K562 (cell line): Measurements from ENCODE around the gene DVL2. TPM values are rescaled to one million over a fixed set of nuclear protein-coding genes. Genes with fewer than 3 reads are reported as not detected.

Source experiments
- ATAC-seq: fragments of 200-7000 bp; cut with Tn5 transposase; 3 replicates; pipeline ENCODE4 v1.9.1; 2020; ENCODE audit warnings: moderate library complexity
- BruUV-seq: library from RNA; stranded (reverse); fragments of 400-500 nt; replicated peaks from 2 replicates; lab custom pipeline; 2021; lab: Mats Ljungman, UMichigan
- CTCF ChIA-PET: fragments of 300-600 bp; formaldehyde crosslinking; extraction: SDS; loops from one replicate; lab custom pipeline; 2021; ENCODE audit warnings: low intra/inter-chr PET ratio; lab: Yijun Ruan, JAX
- POLR2A ChIA-PET: fragments of 300-600, 350-650 bp; sonication (Branson Sonifier 250); formaldehyde crosslinking; extraction: SDS; loops from one replicate; lab custom pipeline; 2021; ENCODE audit warnings: antibody characterized with exemption, inconsistent platforms; lab: Yijun Ruan, JAX
- DNase-seq, 4 experiments: peaks; one replicate each; pipeline versions ENCODE4 v3.0.0 to v3.0.0-alpha.2; 2011 to 2018; ENCODE audit warnings: low spot score in 3 of 4, mixed read lengths in 3 of 4; ENCODE audit errors: extremely low read depth in 1 of 4
- FAIRE-seq: peaks from 2 replicates; lab custom pipeline; 2011; peaks lifted over from hg19 to GRCh38; lab: Jason Lieb, UNC
- H2AFZ ChIP-seq: 2 replicates; pipeline ENCODE4 v1.6.0; 2011; ENCODE audit warnings: low read depth, low read length, control low read depth, inconsistent platforms
- H3K27ac ChIP-seq: fragments of 200-600 bp; 3 replicates; pipeline ENCODE4 v1.8.0; 2011; ENCODE audit warnings: low read depth, mild to moderate bottlenecking, control low read depth, inconsistent platforms, low read length, moderate library complexity, mixed read lengths; ENCODE audit errors: extremely low read depth
- H3K27me3 ChIP-seq, 2 experiments: fragments of 300-600 bp in 1 of 2; 2 replicates in 1 of 2; 3 replicates in 1 of 2; pipeline versions ENCODE4 v1.6.0 to v1.8.0; 2011; ENCODE audit warnings: inconsistent platforms in 2 of 2, low read length in 2 of 2, mild to moderate bottlenecking in 1 of 2, mixed read lengths in 1 of 2, moderate library complexity in 1 of 2; ENCODE audit not compliant: control insufficient read depth in 2 of 2, insufficient read depth in 2 of 2
- H3K36me3 ChIP-seq: fragments of 300-600 bp; 3 replicates; pipeline ENCODE4 v1.8.0; 2011; ENCODE audit warnings: mild to moderate bottlenecking, low read length, inconsistent platforms; ENCODE audit not compliant: control insufficient read depth, insufficient read depth
- H3K4me1 ChIP-seq, 2 experiments: fragments of 200-600 bp in 1 of 2; replicated peaks in 1 of 2; 2 replicates in 1 of 2; 3 replicates in 1 of 2; pipeline versions ENCODE4 v1.5.1 to v1.8.0; 2011; ENCODE audit warnings: inconsistent platforms in 2 of 2, low read length in 2 of 2, mild to moderate bottlenecking in 1 of 2, mixed read lengths in 1 of 2, moderate library complexity in 1 of 2; ENCODE audit not compliant: control insufficient read depth in 2 of 2, insufficient read depth in 2 of 2
- H3K4me2 ChIP-seq: 2 replicates; pipeline ENCODE4 v1.6.1; 2011; ENCODE audit warnings: low read length, control low read depth, inconsistent platforms, mixed read lengths; ENCODE audit not compliant: insufficient read depth
- H3K4me3 ChIP-seq: fragments of 200-600 bp; sonication (generic), shearing (Covaris generic); 2 replicates; pipeline ENCODE4 v1.5.1; 2016; ENCODE audit warnings: control low read depth, inconsistent platforms
- H3K79me2 ChIP-seq: fragments of 200-600 bp; 3 replicates; pipeline ENCODE4 v1.8.0; 2011; ENCODE audit warnings: low read length, inconsistent platforms; ENCODE audit not compliant: control insufficient read depth, insufficient read depth
- H3K9ac ChIP-seq, 2 experiments: 2 replicates each; pipeline versions ENCODE4 v1.6.0 to v1.6.1; 2011; ENCODE audit warnings: low read depth in 2 of 2, low read length in 2 of 2, control low read depth in 1 of 2, inconsistent platforms in 1 of 2, mild to moderate bottlenecking in 1 of 2, mixed read lengths in 1 of 2; ENCODE audit not compliant: insufficient read depth in 1 of 2
- H3K9me1 ChIP-seq: one replicate; pipeline ENCODE4 v1.6.0; 2011; ENCODE audit warnings: inconsistent platforms, mild to moderate bottlenecking, low read length, moderate library complexity; ENCODE audit not compliant: control insufficient read depth, insufficient read depth
- H3K9me3 ChIP-seq: replicated peaks from 2 replicates; pipeline ENCODE4 v1.5.1; 2011; ENCODE audit warnings: low read depth, low read length, inconsistent platforms; ENCODE audit not compliant: control insufficient read depth, insufficient read depth
- H4K20me1 ChIP-seq: replicated peaks from 2 replicates; pipeline ENCODE4 v1.6.1; 2011; ENCODE audit warnings: low read length, inconsistent platforms, mixed read lengths; ENCODE audit not compliant: control insufficient read depth, insufficient read depth
- CHAMP1 ChIP-seq: fragments of 450-650 bp; IDR thresholded peaks from 2 replicates; pipeline ENCODE4 v1.6.1; 2016; ENCODE audit warnings: mild to moderate bottlenecking
- ELF4 ChIP-seq: fragments of 450-650 bp; formaldehyde crosslinking; IDR thresholded peaks from 2 replicates; pipeline ENCODE4 v1.4.0; 2022; ENCODE audit warnings: missing genetic modification characterization
- MTA2 ChIP-seq: fragments of 450-650 bp; IDR thresholded peaks from 2 replicates; pipeline ENCODE4 v1.6.1; 2016; ENCODE audit warnings: low read depth
- NCOA1 ChIP-seq: fragments of 450-650 bp; IDR thresholded peaks from 2 replicates; pipeline ENCODE4 v1.6.1; 2016; ENCODE audit warnings: low read depth
- NFATC3 ChIP-seq: fragments of 450-650 bp; IDR thresholded peaks from 2 replicates; pipeline ENCODE4 v1.6.1; 2017; ENCODE audit warnings: mild to moderate bottlenecking
- PCBP1 ChIP-seq: fragments of 200-400 bp; formaldehyde crosslinking; IDR thresholded peaks from 2 replicates; pipeline ENCODE4 v1.6.1; 2018; ENCODE audit warnings: mild to moderate bottlenecking, low read depth, low read length; ENCODE audit not compliant: poor library complexity, severe bottlenecking
- POU5F1 ChIP-seq: fragments of 150-350 bp; IDR thresholded peaks from 2 replicates; pipeline ENCODE4 v1.6.1; 2014; ENCODE audit warnings: borderline replicate concordance, low read length, low read depth, mild to moderate bottlenecking; ENCODE audit not compliant: partially characterized antibody
- XRCC3 ChIP-seq: fragments of 450-650 bp; IDR thresholded peaks from 2 replicates; pipeline ENCODE4 v1.6.1; 2017; ENCODE audit warnings: mild to moderate bottlenecking, moderate library complexity
- ZBTB17 ChIP-seq: fragments of 450-650 bp; formaldehyde crosslinking; IDR thresholded peaks from 2 replicates; pipeline ENCODE4 v1.4.0; 2020; ENCODE audit warnings: mild to moderate bottlenecking
- ZFP91 ChIP-seq: sonication (generic); formaldehyde crosslinking; IDR thresholded peaks from 2 replicates; pipeline ENCODE4 v1.8.0; 2022; ENCODE audit warnings: mild to moderate bottlenecking, missing genetic modification reagents
- ZNF24 ChIP-seq: fragments of 450-650 bp; IDR thresholded peaks from 2 replicates; pipeline ENCODE4 v1.6.1; 2016
- ZNF395 ChIP-seq: fragments of 200-800 bp; sonication (Bioruptor generic); IDR thresholded peaks from 2 replicates; pipeline ENCODE4 v1.6.1; 2017; ENCODE audit warnings: missing genetic modification characterization, missing compliant biosample characterization
- ZNF76 ChIP-seq: fragments of 250-450 bp; sonication (Bioruptor Pico); IDR thresholded peaks from 2 replicates; pipeline ENCODE4 v1.4.0; 2020; ENCODE audit warnings: mild to moderate bottlenecking, moderate library complexity, borderline replicate concordance
- ZNF778 ChIP-seq: fragments of 450-650 bp; formaldehyde crosslinking; IDR thresholded peaks from 2 replicates; pipeline ENCODE4 v1.4.0; 2020; ENCODE audit warnings: mild to moderate bottlenecking, moderate library complexity
- WGBS: fragments of 100-300 bp; shearing (Covaris generic); methylation state at CpG from one replicate; pipeline ENCODE4 v1.1.6; 2016; ENCODE audit warnings: low coverage, mixed read lengths; ENCODE audit not compliant: insufficient coverage; ENCODE audit errors: missing lambda C conversion rate; 5-methylcytosine and 5-hydroxymethylcytosine counted together
- in situ Hi-C: fragments of 300-500 bp; cut with MboI; formaldehyde crosslinking; loops from 4 replicates; pipeline ENCODE4 v1.15.0; 2018; ENCODE audit warnings: inconsistent platforms, mixed read lengths
- intact Hi-C: fragments of 100-400 bp; cut with micrococcal nuclease; formaldehyde crosslinking; loops from 2 replicates; pipeline ENCODE4 v1.14.2; 2022
- polyA plus RNA-seq, 8 experiments: library from polyadenylated mRNA; depleted of rRNA in 4 of 8; stranded (reverse) in 5 of 8; unstranded in 3 of 8; fragments of >200 nt; fragmentation: Nextera tagmentation in 2 of 8; fragmentation: Illumina TruSeq in 1 of 8; extraction: Ambion mirVana in 2 of 8; extraction: Trizol in 1 of 8; gene quantifications; 2 replicates each; pipeline versions ENCODE4 v1.2.1 to v1.2.3, GENCODE V29; 2011 to 2014; ENCODE audit warnings: inconsistent platforms in 1 of 8, missing spikeins in 1 of 8
- total RNA-seq, 7 experiments: library from RNA; depleted of rRNA in 6 of 7; stranded (reverse); fragments of >200 nt in 6 of 7; fragmentation: Illumina TruSeq in 2 of 7; extraction: Trizol in 2 of 7; gene quantifications; 2 replicates each; pipeline versions ENCODE4 v1.2.1 to v1.2.3, GENCODE V29; 2011 to 2021; ENCODE audit warnings: low replicate concordance in 1 of 7
- TF ChIP-seq, protein P1 (sequence below): fragments of 450-650 bp; IDR thresholded peaks from 2 replicates; pipeline ENCODE4 v1.6.1; 2017; ENCODE audit warnings: antibody characterized with exemption

DVL2 gene
- total and polyA plus RNA-seq, 9 of the 15 experiments (the other 6 are each of a cell fraction or from before 2014, with no cell fraction given) = 1.3 to 49.5 (median 24.3) TPM

- Histone ChIP-seq H3K4me2 (no peak overlapping the region), H3K27ac (no peak overlapping the region), H4K20me1 (peaks cover 6% of the 10 kb centered on the region), H3K9ac (no peak overlapping the region; a peak in 1 of 4 replicates), H3K4me3 (no peak overlapping the region), H3K9me3 (no peaks in the 10 kb centered on the region), H2AFZ (no peak overlapping the region), H3K9me1 (peaks cover 6% of the 10 kb centered on the region), H3K4me1 (peaks cover 25 to 57% of the 10 kb centered on the region in 2 experiments), H3K27me3 (no peaks in the 10 kb centered on the region), H3K79me2 (peaks cover 24% of the 10 kb centered on the region), H3K36me3 (peaks cover 68% of the 10 kb centered on the region; the same call in 2 of the 3 replicates)
- ATAC-seq = no peak
- DNase-seq = no peak
- no peak for FAIRE-seq
- WGBS = 85% methylated on average over 12 of the region's 15 CpGs
- TSS peak; percentile 41 for BruUV-seq
- intact Hi-C loops = no loop called here
- POLR2A ChIA-PET = interaction anchor here (0.8 to 7.7 kb wide), 3 partner anchors 8 to 254 kb away, joined by 3 to 73 read pairs (median 19); partner anchors contain the start of gene DVL2
- in situ Hi-C loops = no loop called here
- CTCF ChIA-PET = no interaction called here
- TF ChIP-seq MTA2 (no peak), ZNF778 (no peak), PCBP1 (no peak), CHAMP1 (no peak), ZNF76 (CRISPR knock-in tag) (no peak), ZNF395 (no peak), ELF4 (CRISPR knock-in tag) (0 out of 2 replicates have a peak, but pooled peaks have one; percentile 14), ZFP91 (CRISPR knock-in tag) (no peak), NFATC3 (no peak), POU5F1 (no peak), XRCC3 (no peak), NCOA1 (no peak), ZBTB17 (no peak), ZNF24 (no peak)
- TF ChIP-seq, protein P1, sequence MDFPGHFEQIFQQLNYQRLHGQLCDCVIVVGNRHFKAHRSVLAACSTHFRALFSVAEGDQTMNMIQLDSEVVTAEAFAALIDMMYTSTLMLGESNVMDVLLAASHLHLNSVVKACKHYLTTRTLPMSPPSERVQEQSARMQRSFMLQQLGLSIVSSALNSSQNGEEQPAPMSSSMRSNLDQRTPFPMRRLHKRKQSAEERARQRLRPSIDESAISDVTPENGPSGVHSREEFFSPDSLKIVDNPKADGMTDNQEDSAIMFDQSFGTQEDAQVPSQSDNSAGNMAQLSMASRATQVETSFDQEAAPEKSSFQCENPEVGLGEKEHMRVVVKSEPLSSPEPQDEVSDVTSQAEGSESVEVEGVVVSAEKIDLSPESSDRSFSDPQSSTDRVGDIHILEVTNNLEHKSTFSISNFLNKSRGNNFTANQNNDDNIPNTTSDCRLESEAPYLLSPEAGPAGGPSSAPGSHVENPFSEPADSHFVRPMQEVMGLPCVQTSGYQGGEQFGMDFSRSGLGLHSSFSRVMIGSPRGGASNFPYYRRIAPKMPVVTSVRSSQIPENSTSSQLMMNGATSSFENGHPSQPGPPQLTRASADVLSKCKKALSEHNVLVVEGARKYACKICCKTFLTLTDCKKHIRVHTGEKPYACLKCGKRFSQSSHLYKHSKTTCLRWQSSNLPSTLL = no peak
These were observed 12.0 kb downstream of the DVL2 start for GRCh38 chr17:7222093-7222971.
